ENCODE measurements around the gene OR10C1. TPM values are rescaled to one million over a fixed set of nuclear protein-coding genes. Genes with fewer than 3 reads are reported as not detected.

OR10C1 gene
- total and polyA plus RNA-seq, 2 of the 13 experiments (the other 11 are each of a cell fraction or from before 2014, with no cell fraction given) = 0.04 TPM; not detected in 1

GRCh38 chr6:29465279-29465678, 26.2 kb downstream of the OR10C1 start:
- Histone ChIP-seq H4K20me1 (ENCODE audit: insufficient read depth, low read length) (no peaks in the 10 kb centered on the region), H2AFZ (ENCODE audit: low read length) (no peak overlapping the region), H3K4me3 (replicated peaks in 1 of 3; ENCODE audit: insufficient read depth in 1 of 3, low read depth in 2 of 3, low read length in 3 of 3) (no peak overlapping the region), H3K27ac (ENCODE audit: extremely low read length, insufficient read depth, low read length) (no peak overlapping the region), H3K4me1 (ENCODE audit: insufficient read depth, low read length) (no peaks in the 10 kb centered on the region), H3K9ac (ENCODE audit: insufficient read depth, low read depth, low read length) (no peak overlapping the region), H3K36me3 (replicated peaks in 1 of 2; ENCODE audit: control insufficient read depth in 1 of 2, insufficient read depth in 2 of 2, low read length in 2 of 2) (no peaks in the 10 kb centered on the region), H3K27me3 (ENCODE audit: control insufficient read depth in 1 of 2, insufficient read depth in 2 of 2, low read length in 2 of 2) (no peaks in the 10 kb centered on the region; a peak in 1 of 5 replicates), H3K9me3 (ENCODE audit: low read length) (no peaks in the 10 kb centered on the region), H3K4me2 (ENCODE audit: low read depth, low read length) (no peak overlapping the region), H3K79me2 (ENCODE audit: insufficient read depth, low read length) (no peaks in the 10 kb centered on the region)
- no TSS peak for BruUV-seq (replicated peaks)
- intact Hi-C loops (cut with micrococcal nuclease; ENCODE audit: unreplicated experiment) (no loop called here), in situ Hi-C loops (cut with HindIII; ENCODE audit: extremely low pct_ligation_motif_present, low pct_unique_long_range_greater_than_20kb) (no loop called here)
- CTCF ChIA-PET (ENCODE audit: low intra/inter-chr PET ratio, low total read pairs) = no interaction called here
- DNase-seq (ENCODE audit: low spot score) (no peak), ATAC-seq (no peak), FAIRE-seq (no peak)
- 0% methylated on average over 2 of the region's 2 CpGs for WGBS (ENCODE audit: low lambda C conversion rate)
- POLR2A ChIA-PET = no interaction called here
- TF ChIP-seq TARDBP (CRISPR knock-in tag; IDR thresholded peaks at IDR 0.05) (no peak), ZHX2 (IDR thresholded peaks at IDR 0.05; ENCODE audit: low read depth) (no peak), ZHX2 (CRISPR knock-in tag; IDR thresholded peaks at IDR 0.05; ENCODE audit: borderline replicate concordance) (no peak), ZNF234 (CRISPR knock-in tag; conservative IDR thresholded peaks at IDR 0.05) (no peak), ATF3 (CRISPR knock-in tag; IDR thresholded peaks at IDR 0.05) (no peak), ZGPAT (CRISPR knock-in tag; IDR thresholded peaks at IDR 0.05) (no peak), TEF (CRISPR knock-in tag; IDR thresholded peaks at IDR 0.05) (no peak), CCAR2 (optimal IDR thresholded peaks at IDR 0.05; ENCODE audit: low read depth, low read length) (no peak), AHDC1 (CRISPR knock-in tag; IDR thresholded peaks at IDR 0.05; ENCODE audit: borderline replicate concordance) (no peak), POGZ (CRISPR knock-in tag; IDR thresholded peaks at IDR 0.05) (no peak), ZNF44 (CRISPR knock-in tag; IDR thresholded peaks at IDR 0.05) (no peak)

Data from HepG2 (cell line).